GM18519 (cell line): ENCODE results near the gene SYNE2.
"Not testable (repeated sequence)": the region's sequence is repeated elsewhere in the genome, so short reads cannot be mapped to it uniquely, and the experiment has no call there.

ENCODE experiments used
- ATAC-seq: cut with Tn5 transposase; IDR thresholded peaks from one replicate; pipeline ENCODE4 v1.9.1; 2021; ENCODE audit warnings: mild to moderate bottlenecking, moderate library complexity; ENCODE audit not compliant: unreplicated experiment, low FRiP score

The SYNE2 gene

GRCh38 chr14:63852817-63853731 is at the start of gene SYNE2:
SYNE2 (plus strand) TSS chr14:63853004; CDS start chr14:63909149, 56,145 bp downstream.
- peak; percentile 65 for ATAC-seq

GRCh38 chr14:63803221-63803791 is 49.5 kb upstream of the SYNE2 start:
- not testable (repeated sequence) for ATAC-seq

- not testable (repeated sequence) for ATAC-seq
These were observed 46.7 kb upstream of the SYNE2 start for GRCh38 chr14:63806064-63806463.

- not testable (repeated sequence) for ATAC-seq
These were observed 41.1 kb upstream of the SYNE2 start for GRCh38 chr14:63811692-63812091.

- no peak for ATAC-seq
These were observed 19.1 kb upstream of the SYNE2 start for GRCh38 chr14:63833728-63834127.

GRCh38 chr14:63840981-63841380 is 11.8 kb upstream of the SYNE2 start:
- no peak for ATAC-seq

GRCh38 chr14:63843796-63844195 is 9.0 kb upstream of the SYNE2 start:
- no peak for ATAC-seq

GRCh38 chr14:63848890-63849289 is 3.9 kb upstream of the SYNE2 start:
- no peak for ATAC-seq

- no peak for ATAC-seq
These were observed 460 bp upstream of the SYNE2 start for GRCh38 chr14:63852271-63852816.

GRCh38 chr14:63853831-63854293 is 1.1 kb downstream of the SYNE2 start:
- no peak for ATAC-seq

- no peak for ATAC-seq
These were observed 1.5 kb downstream of the SYNE2 start for GRCh38 chr14:63854330-63854729.

- no peak for ATAC-seq
These were observed 2.5 kb downstream of the SYNE2 start for GRCh38 chr14:63855281-63855680.

- ATAC-seq, result no peak
These were observed 4.7 kb downstream of the SYNE2 start for GRCh38 chr14:63857466-63858030.

- no peak for ATAC-seq
These were observed 7.3 kb downstream of the SYNE2 start for GRCh38 chr14:63860146-63860545.

- ATAC-seq, result no peak
These were observed 9.4 kb downstream of the SYNE2 start for GRCh38 chr14:63862163-63862562.

GRCh38 chr14:63863004-63863403 is 10.2 kb downstream of the SYNE2 start:
- no peak for ATAC-seq

GRCh38 chr14:63864775-63865174 is 12.0 kb downstream of the SYNE2 start:
- ATAC-seq, result peak; percentile 35

GRCh38 chr14:63867933-63868921 is 15.4 kb downstream of the SYNE2 start:
- ATAC-seq, result no peak

GRCh38 chr14:63869940-63870752 is 17.3 kb downstream of the SYNE2 start:
- ATAC-seq, result peak; percentile 53
